Measurements from ENCODE around the gene CTNND1. TPM values are rescaled to one million over a fixed set of nuclear protein-coding genes. Genes with fewer than 3 reads are reported as not detected.

Gene CTNND1, protein sequence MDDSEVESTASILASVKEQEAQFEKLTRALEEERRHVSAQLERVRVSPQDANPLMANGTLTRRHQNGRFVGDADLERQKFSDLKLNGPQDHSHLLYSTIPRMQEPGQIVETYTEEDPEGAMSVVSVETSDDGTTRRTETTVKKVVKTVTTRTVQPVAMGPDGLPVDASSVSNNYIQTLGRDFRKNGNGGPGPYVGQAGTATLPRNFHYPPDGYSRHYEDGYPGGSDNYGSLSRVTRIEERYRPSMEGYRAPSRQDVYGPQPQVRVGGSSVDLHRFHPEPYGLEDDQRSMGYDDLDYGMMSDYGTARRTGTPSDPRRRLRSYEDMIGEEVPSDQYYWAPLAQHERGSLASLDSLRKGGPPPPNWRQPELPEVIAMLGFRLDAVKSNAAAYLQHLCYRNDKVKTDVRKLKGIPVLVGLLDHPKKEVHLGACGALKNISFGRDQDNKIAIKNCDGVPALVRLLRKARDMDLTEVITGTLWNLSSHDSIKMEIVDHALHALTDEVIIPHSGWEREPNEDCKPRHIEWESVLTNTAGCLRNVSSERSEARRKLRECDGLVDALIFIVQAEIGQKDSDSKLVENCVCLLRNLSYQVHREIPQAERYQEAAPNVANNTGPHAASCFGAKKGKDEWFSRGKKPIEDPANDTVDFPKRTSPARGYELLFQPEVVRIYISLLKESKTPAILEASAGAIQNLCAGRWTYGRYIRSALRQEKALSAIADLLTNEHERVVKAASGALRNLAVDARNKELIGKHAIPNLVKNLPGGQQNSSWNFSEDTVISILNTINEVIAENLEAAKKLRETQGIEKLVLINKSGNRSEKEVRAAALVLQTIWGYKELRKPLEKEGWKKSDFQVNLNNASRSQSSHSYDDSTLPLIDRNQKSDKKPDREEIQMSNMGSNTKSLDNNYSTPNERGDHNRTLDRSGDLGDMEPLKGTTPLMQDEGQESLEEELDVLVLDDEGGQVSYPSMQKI
- total RNA-seq (2011; cell fraction: chromatin; rRNA removed; ENCODE audit: low replicate concordance) = 231 and 262 TPM in 2 replicates
- 84.4 and 84.7 TPM in 2 replicates for total RNA-seq (2011; cell fraction: nucleolus; rRNA removed)
- 126 and 154 TPM in 2 replicates for total RNA-seq (2011; cell fraction: nucleoplasm; rRNA removed)
- total RNA-seq (2014; rRNA removed) (38.2 and 48.9 TPM in 2 replicates), total RNA-seq (2014; rRNA removed; fragmentation: Illumina TruSeq; extraction: Trizol) (37.4 and 41.7 TPM in 2 replicates), total RNA-seq (2015; rRNA removed; fragmentation: Illumina TruSeq; extraction: Trizol) (41.5 and 43.3 TPM in 2 replicates), total RNA-seq (2021) (55.0 and 59.4 TPM in 2 replicates), polyA plus RNA-seq (2011; rRNA removed) (74.0 and 84.2 TPM in 2 replicates), polyA plus RNA-seq (2014; fragmentation: Illumina TruSeq; extraction: Trizol) (47.2 and 54.9 TPM in 2 replicates), polyA plus RNA-seq (2014; fragmentation: Nextera tagmentation; extraction: Ambion mirVana) (10 to 100 TPM; 11.1 to 23.8 TPM), polyA plus RNA-seq (2014; rRNA removed) (33.6 and 36.8 TPM in 2 replicates), polyA minus RNA-seq (2011; rRNA and poly(A)+ RNA removed) (136 and 146 TPM in 2 replicates), Bru-seq, nascent RNA (percentile 77 among the genes with signal in this experiment), BruChase-seq, experiment 1, labeled RNA remaining after a 2-hour chase (percentile 91 among the genes with signal in this experiment), BruChase-seq, experiment 2, labeled RNA remaining after a 6-hour chase (percentile 95 among the genes with signal in this experiment)
- 57.8 and 67.2 TPM in 2 replicates for polyA plus RNA-seq (2011; cell fraction: cytosol; rRNA removed)
- 68.6 and 69.0 TPM in 2 replicates for polyA plus RNA-seq (2011; cell fraction: nucleus; rRNA removed)
- 35.7 and 45.2 TPM in 2 replicates for polyA plus RNA-seq (2012)
- polyA minus RNA-seq (2011; cell fraction: cytosol; rRNA and poly(A)+ RNA removed) = 61.1 and 105 TPM in 2 replicates
- 34.9 and 59.4 TPM in 2 replicates for polyA minus RNA-seq (2011; cell fraction: nucleus; rRNA and poly(A)+ RNA removed)
- long read RNA-seq, experiment 1, full-length matches to known transcripts = 9 of 37 reads
- long read RNA-seq, experiment 1, partial matches to known transcripts = 7 of 37 reads
- long read RNA-seq, experiment 1, other reads (novel, unspliced or antisense) = 21 of 37 reads
- long read RNA-seq, experiment 2, full-length matches to known transcripts = 7 of 49 reads
- long read RNA-seq, experiment 2, partial matches to known transcripts = 37 of 49 reads
- long read RNA-seq, experiment 2, other reads (novel, unspliced or antisense) = 5 of 49 reads
- long read RNA-seq, experiment 3, full-length matches to known transcripts = 1 of 9 reads
- long read RNA-seq, experiment 3, partial matches to known transcripts = 5 of 9 reads
- long read RNA-seq, experiment 3, other reads (novel, unspliced or antisense) = 3 of 9 reads

DNA sequence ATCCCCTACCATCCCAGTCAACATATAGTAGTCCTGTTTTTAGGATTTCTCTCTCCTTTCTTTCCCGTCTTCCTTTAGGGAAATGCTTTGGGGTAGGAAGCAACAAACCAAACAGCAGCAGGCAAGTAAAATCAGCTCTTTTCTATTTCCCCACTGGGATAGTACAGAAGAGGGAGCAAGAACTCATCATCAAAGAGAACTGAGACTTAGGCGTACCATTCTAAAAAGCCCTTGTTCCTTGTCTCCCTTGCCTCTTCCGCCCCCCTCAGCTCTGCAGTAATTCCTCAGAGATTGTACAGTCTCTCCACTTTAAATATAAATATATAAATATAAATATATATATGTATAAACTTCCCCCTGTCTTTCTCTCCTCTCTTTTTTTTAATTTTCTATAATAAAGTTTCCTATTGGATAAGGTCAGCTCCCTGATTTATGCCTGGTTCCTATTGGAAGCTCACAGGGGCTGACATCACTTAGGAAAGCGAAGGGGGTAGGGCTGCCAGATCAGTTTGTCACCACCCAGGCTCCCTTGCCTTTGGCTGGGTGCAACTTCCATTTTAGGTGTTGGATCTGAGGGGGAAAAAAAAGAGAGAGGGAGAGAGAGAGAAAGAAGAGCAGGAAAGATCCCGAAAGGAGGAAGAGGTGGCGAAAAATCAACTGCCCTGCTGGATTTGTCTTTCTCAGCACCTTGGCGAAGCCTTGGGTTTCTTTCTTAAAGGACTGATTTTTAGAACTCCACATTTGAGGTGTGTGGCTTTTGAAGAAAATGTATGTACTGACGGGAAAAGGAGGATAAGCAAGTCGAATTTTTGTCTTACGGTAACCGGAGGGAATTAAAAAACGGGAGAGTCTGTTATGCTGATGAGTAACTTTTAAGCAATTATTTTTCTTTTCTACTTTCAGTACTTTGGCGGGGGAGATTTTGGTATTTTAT is at the start of gene CTNND1:
Gene CTNND1, plus strand, starts transcription at position 502 of the 934 bp plus-strand sequence. CDS start 29,677 bp downstream, outside the sequence.
- ChIA-PET CTCF (ENCODE audit: low intra/inter-chr PET ratio) (interaction anchor here (1.8 kb wide), 1 partner anchor 39 kb away, joined by 6 read pairs; no protein-coding TSS in a partner anchor), POLR2A (interaction anchor here (0.5 to 6.2 kb wide), 13 partner anchors 9 to 847 kb away, joined by 3 to 88 read pairs (median 4); partner anchors contain the start of genes BTBD18, MED19 and SELENOH)
- peaks cover 7% of the 10 kb centered on the region for H4K20me1 ChIP-seq (replicated peaks; ENCODE audit: control insufficient read depth, insufficient read depth, low read length)
- TF ChIP-seq, protein P1, sequence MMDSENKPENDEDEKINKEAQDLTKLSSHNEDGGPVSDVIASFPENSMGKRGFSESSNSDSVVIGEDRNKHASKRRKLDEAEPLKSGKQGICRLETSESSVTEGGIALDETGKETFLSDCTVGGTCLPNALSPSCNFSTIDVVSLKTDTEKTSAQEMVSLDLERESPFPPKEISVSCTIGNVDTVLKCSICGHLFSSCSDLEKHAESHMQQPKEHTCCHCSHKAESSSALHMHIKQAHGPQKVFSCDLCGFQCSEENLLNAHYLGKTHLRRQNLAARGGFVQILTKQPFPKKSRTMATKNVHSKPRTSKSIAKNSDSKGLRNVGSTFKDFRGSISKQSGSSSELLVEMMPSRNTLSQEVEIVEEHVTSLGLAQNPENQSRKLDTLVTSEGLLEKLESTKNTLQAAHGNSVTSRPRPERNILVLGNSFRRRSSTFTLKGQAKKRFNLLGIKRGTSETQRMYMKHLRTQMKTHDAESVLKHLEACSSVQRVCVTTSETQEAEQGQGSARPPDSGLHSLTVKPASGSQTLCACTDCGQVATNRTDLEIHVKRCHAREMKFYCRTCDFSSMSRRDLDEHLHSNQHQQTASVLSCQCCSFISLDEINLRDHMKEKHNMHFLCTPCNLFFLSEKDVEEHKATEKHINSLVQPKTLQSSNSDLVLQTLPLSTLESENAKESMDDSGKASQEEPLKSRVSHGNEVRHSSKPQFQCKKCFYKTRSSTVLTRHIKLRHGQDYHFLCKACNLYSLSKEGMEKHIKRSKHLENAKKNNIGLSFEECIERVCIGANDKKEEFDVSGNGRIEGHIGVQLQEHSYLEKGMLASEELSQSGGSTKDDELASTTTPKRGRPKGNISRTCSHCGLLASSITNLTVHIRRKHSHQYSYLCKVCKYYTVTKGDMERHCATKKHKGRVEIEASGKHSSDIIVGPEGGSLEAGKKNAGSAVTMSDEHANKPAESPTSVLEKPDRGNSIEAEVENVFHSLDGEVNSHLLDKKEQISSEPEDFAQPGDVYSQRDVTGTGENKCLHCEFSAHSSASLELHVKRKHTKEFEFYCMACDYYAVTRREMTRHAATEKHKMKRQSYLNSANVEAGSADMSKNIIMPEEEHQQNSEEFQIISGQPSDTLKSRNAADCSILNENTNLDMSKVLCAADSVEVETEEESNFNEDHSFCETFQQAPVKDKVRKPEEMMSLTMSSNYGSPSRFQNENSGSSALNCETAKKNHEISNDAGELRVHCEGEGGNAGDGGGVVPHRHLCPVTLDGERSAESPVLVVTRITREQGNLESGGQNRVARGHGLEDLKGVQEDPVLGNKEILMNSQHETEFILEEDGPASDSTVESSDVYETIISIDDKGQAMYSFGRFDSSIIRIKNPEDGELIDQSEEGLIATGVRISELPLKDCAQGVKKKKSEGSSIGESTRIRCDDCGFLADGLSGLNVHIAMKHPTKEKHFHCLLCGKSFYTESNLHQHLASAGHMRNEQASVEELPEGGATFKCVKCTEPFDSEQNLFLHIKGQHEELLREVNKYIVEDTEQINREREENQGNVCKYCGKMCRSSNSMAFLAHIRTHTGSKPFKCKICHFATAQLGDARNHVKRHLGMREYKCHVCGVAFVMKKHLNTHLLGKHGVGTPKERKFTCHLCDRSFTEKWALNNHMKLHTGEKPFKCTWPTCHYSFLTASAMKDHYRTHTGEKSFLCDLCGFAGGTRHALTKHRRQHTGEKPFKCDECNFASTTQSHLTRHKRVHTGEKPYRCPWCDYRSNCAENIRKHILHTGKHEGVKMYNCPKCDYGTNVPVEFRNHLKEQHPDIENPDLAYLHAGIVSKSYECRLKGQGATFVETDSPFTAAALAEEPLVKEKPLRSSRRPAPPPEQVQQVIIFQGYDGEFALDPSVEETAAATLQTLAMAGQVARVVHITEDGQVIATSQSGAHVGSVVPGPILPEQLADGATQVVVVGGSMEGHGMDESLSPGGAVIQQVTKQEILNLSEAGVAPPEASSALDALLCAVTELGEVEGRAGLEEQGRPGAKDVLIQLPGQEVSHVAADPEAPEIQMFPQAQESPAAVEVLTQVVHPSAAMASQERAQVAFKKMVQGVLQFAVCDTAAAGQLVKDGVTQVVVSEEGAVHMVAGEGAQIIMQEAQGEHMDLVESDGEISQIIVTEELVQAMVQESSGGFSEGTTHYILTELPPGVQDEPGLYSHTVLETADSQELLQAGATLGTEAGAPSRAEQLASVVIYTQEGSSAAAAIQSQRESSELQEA (IDR thresholded peaks at IDR 0.05; ENCODE audit: low read depth) = no peak

More for the DNA sequence above, at the start of gene CTNND1:
- Histone ChIP-seq H3K27ac (ENCODE audit: extremely low read depth, low read depth, low read length) (peak within 1 kb of the TSS; percentile 95), H3K9ac (ENCODE audit: insufficient read depth in 1 of 2, low read depth in 2 of 2, low read length in 2 of 2) (peak within 1 kb of the TSS; percentile 86 to 95), H3K4me2 (ENCODE audit: insufficient read depth, low read length) (peak within 1 kb of the TSS; percentile 81), H3K79me2 (ENCODE audit: control insufficient read depth, insufficient read depth, low read length) (peaks cover 49% of the 10 kb centered on the region), H2AFZ (ENCODE audit: low read depth, low read length) (peak within 1 kb of the TSS; percentile 95), H3K36me3 (ENCODE audit: control insufficient read depth, insufficient read depth, low read length) (no peaks in the 10 kb centered on the region), H3K27me3 (ENCODE audit: control insufficient read depth in 2 of 2, insufficient read depth in 2 of 2, low read length in 2 of 2) (no peaks in the 10 kb centered on the region), H3K4me1 (replicated peaks in 1 of 2; ENCODE audit: control insufficient read depth in 2 of 2, insufficient read depth in 2 of 2, low read length in 2 of 2) (peaks cover 7 to 22% of the 10 kb centered on the region in 2 experiments; a peak in 4 of 5 replicates), H3K9me3 (replicated peaks; ENCODE audit: control insufficient read depth, insufficient read depth, low read depth, low read length) (no peaks in the 10 kb centered on the region), H3K4me3 (peak within 1 kb of the TSS; percentile 62), H3K9me1 (ENCODE audit: control insufficient read depth, insufficient read depth, low read length) (no peaks in the 10 kb centered on the region)
- BruUV-seq (replicated peaks) = TSS peak; percentile 46
- in situ Hi-C loops (cut with MboI) = no loop called here
- 11% methylated on average over 13 of the region's 13 CpGs for WGBS (ENCODE audit: insufficient coverage, low coverage, missing lambda C conversion rate)
- peak; percentile 92 for FAIRE-seq
- peak; percentile 66 to 99 (median 81) for DNase-seq (ENCODE audit: extremely low read depth in 1 of 4, low spot score in 3 of 4)
- intact Hi-C loops (cut with micrococcal nuclease) = loop anchor here (2.0 to 5.0 kb wide), 2 partner anchors 17 to 36 kb away; no protein-coding TSS in a partner anchor
- peak; percentile 93 for ATAC-seq

All from K562 (cell line).